ENCODE data around the gene SLC2A11. TPM values are rescaled to one million over a fixed set of nuclear protein-coding genes. Genes with fewer than 3 reads are reported as not detected.
A peak's percentile ranks its signal among the peaks of the same experiment; 100 is the strongest.

Gene SLC2A11, protein sequence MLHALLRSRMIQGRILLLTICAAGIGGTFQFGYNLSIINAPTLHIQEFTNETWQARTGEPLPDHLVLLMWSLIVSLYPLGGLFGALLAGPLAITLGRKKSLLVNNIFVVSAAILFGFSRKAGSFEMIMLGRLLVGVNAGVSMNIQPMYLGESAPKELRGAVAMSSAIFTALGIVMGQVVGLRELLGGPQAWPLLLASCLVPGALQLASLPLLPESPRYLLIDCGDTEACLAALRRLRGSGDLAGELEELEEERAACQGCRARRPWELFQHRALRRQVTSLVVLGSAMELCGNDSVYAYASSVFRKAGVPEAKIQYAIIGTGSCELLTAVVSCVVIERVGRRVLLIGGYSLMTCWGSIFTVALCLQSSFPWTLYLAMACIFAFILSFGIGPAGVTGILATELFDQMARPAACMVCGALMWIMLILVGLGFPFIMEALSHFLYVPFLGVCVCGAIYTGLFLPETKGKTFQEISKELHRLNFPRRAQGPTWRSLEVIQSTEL
- 2.5 TPM for total RNA-seq (2013)
- polyA plus RNA-seq: 1 to 10 TPM; 1.3 to 3.3 (median 2.5) TPM
- polyA minus RNA-seq: 1.7 and 1.9 TPM in 2 replicates
- 0 to 3.9 (median 0.93) reads per million in 11 experiments for total RNA-seq

DNA sequence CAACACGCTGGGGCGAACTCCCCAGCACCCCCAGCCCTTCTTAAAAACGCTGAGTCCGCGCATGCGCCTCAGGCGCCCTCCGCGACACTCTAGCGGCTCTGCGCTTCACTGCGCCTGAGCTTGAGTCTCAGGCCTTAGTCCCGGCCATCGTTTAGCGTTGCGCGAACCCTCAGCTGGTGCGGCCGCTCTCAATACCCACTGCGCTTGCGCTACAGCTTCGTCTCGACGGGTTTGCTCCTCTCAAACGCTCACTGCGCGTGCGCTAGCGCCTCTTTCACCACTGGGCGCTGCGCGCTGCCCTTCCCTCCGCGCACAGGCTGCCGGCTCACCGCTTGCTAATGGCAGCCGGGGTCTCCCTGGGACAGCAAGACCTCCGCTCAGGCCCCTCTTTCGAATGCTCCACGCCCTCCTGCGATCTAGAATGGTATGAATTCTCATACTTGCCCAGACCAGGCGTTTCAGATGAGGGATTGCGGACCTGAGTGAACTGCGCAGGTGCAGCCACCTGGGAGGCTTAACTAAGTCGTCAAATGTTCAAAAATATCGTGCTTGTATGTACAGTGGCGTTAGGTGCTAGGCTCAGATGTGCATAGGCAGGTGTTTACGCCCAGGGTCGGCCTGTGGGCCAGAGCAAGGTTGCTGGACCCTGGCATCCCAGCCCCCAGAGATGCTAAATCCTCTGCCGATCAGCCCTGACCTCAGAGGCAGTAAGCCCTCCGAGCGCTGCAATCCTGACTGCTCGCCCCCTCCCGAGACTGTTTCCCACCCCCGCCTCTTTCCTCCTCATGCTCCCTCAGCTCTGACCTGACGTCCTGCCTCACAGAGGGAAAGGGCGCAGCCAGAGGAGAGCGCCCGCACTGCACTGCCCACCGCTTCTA is at the start of gene SLC2A11:
TSS of gene SLC2A11 (plus strand) at position 270 of the 878 bp plus-strand sequence. CDS start at position 395, 125 bp downstream.
- intact Hi-C loops (cut with micrococcal nuclease): no loop called here
- no peaks in the 10 kb centered on the region for H3K9me3 ChIP-seq (replicated peaks in 1 of 2; ENCODE audit: control insufficient read depth in 1 of 2, insufficient read depth in 1 of 2, low read length in 2 of 2)
- Mint-ChIP-seq H3K4me3 (peak within 1 kb of the TSS; percentile 90 to 97), H3K36me3 (no peaks in the 10 kb centered on the region), H3K4me1 (peaks cover 16% of the 10 kb centered on the region), H3K9me3 (no peaks in the 10 kb centered on the region), H3K27me3 (ENCODE audit: low read depth in 3 of 3) (peaks cover 0 to 5% (median 2%) of the 10 kb centered on the region in 3 donors), H3K27ac (peak within 1 kb of the TSS; percentile 58 to 90 (median 88))
- peak within 1 kb of the TSS; percentile 99 for H2AFZ ChIP-seq (ENCODE audit: insufficient read depth, low read depth, low read length, poor library complexity, severe bottlenecking)
- no peaks in the 10 kb centered on the region for H3K27me3 ChIP-seq (ENCODE audit: control insufficient read depth in 2 of 2, insufficient read depth in 2 of 2, low read length in 2 of 2)
- DNase-seq: peak; percentile 98 to 100 (median 98)
- H3K4me2 ChIP-seq (replicated peaks; ENCODE audit: extremely low read depth, low read length, poor library complexity, severe bottlenecking): peak within 1 kb of the TSS; percentile 100
- peak within 1 kb of the TSS; percentile 50 to 89 (median 60) for H3K4me3 ChIP-seq (replicated peaks in 1 of 3; ENCODE audit: low read depth in 2 of 3, low read length in 3 of 3)
- H4K20me1 ChIP-seq (ENCODE audit: insufficient read depth, low read length): no peaks in the 10 kb centered on the region
- under 1% methylated on average over 50 of the region's 60 CpGs for WGBS (ENCODE audit: insufficient coverage)
- H3K9ac ChIP-seq (ENCODE audit: insufficient read depth, low read length, poor library complexity, severe bottlenecking): peak within 1 kb of the TSS; percentile 77
- peak within 1 kb of the TSS; percentile 66 for H3K27ac ChIP-seq (ENCODE audit: low read depth in 1 of 2, low read length in 2 of 2)
- H3K79me2 ChIP-seq (ENCODE audit: insufficient read depth, low read length): no peaks in the 10 kb centered on the region
- no peaks in the 10 kb centered on the region for H3K36me3 ChIP-seq (replicated peaks in 1 of 2; ENCODE audit: control insufficient read depth in 1 of 2, insufficient read depth in 2 of 2, low read length in 2 of 2)
- peaks cover 16 to 18% of the 10 kb centered on the region in 2 donors for H3K4me1 ChIP-seq (ENCODE audit: control insufficient read depth in 1 of 2, insufficient read depth in 2 of 2, low read length in 2 of 2)
- TF ChIP-seq, protein P1, sequence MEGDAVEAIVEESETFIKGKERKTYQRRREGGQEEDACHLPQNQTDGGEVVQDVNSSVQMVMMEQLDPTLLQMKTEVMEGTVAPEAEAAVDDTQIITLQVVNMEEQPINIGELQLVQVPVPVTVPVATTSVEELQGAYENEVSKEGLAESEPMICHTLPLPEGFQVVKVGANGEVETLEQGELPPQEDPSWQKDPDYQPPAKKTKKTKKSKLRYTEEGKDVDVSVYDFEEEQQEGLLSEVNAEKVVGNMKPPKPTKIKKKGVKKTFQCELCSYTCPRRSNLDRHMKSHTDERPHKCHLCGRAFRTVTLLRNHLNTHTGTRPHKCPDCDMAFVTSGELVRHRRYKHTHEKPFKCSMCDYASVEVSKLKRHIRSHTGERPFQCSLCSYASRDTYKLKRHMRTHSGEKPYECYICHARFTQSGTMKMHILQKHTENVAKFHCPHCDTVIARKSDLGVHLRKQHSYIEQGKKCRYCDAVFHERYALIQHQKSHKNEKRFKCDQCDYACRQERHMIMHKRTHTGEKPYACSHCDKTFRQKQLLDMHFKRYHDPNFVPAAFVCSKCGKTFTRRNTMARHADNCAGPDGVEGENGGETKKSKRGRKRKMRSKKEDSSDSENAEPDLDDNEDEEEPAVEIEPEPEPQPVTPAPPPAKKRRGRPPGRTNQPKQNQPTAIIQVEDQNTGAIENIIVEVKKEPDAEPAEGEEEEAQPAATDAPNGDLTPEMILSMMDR (IDR thresholded peaks at IDR 0.05): no peak

DNA sequence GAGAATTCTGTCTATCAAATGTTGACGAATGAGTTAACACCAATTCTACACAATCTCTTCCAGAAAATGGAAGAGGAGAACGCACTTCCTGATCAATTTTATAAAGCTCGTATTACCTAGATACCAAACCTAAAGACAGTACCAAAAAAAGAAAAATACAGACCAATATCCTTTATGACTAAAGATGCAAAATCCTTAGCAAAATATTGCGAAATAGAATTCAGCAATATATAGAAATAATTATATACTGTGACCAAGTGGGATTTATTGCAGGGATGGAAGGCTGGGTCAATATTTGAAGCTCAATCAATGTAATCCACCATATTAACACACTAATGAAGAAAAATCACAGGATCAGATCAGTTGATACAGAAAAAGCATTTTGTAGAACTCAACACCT is 45.3 kb upstream of the SLC2A11 start:
- H4K20me1 ChIP-seq (ENCODE audit: insufficient read depth, low read length): no peaks in the 10 kb centered on the region
- intact Hi-C loops (cut with micrococcal nuclease): no loop called here
- peaks cover 49 to 76% of the 10 kb centered on the region in 2 donors for H3K36me3 ChIP-seq (replicated peaks in 1 of 2; ENCODE audit: control insufficient read depth in 1 of 2, insufficient read depth in 2 of 2, low read length in 2 of 2)
- H3K36me3 Mint-ChIP-seq: peaks cover 51 to 92% of the 10 kb centered on the region in 2 donors
- H3K4me1 ChIP-seq (ENCODE audit: control insufficient read depth in 1 of 2, insufficient read depth in 2 of 2, low read length in 2 of 2): no peaks in the 10 kb centered on the region
- no peak overlapping the region for H3K27ac Mint-ChIP-seq
- DNase-seq: no peak
- no peak overlapping the region for H3K4me3 Mint-ChIP-seq
- H3K4me3 ChIP-seq (replicated peaks in 1 of 3; ENCODE audit: low read depth in 2 of 3, low read length in 3 of 3): no peak overlapping the region
- no peaks in the 10 kb centered on the region for H3K4me1 Mint-ChIP-seq
- H3K9ac ChIP-seq (ENCODE audit: insufficient read depth, low read length, poor library complexity, severe bottlenecking): no peak overlapping the region
- TF ChIP-seq, protein P1 (IDR thresholded peaks at IDR 0.05): no peak
- WGBS (ENCODE audit: insufficient coverage): 100% methylated on average over 1 of the region's 4 CpGs
- H3K27me3 Mint-ChIP-seq (ENCODE audit: low read depth in 3 of 3): no peaks in the 10 kb centered on the region
- no peak overlapping the region for H3K4me2 ChIP-seq (replicated peaks; ENCODE audit: extremely low read depth, low read length, poor library complexity, severe bottlenecking)
- H3K27ac ChIP-seq (ENCODE audit: low read depth in 1 of 2, low read length in 2 of 2): no peak overlapping the region
- H3K79me2 ChIP-seq (ENCODE audit: insufficient read depth, low read length): no peaks in the 10 kb centered on the region
- no peaks in the 10 kb centered on the region for H3K9me3 ChIP-seq (replicated peaks in 1 of 2; ENCODE audit: control insufficient read depth in 1 of 2, insufficient read depth in 1 of 2, low read length in 2 of 2)
- peaks cover 0 to 2% (median 0%) of the 10 kb centered on the region in 7 donors for H3K9me3 Mint-ChIP-seq
- H3K27me3 ChIP-seq (ENCODE audit: control insufficient read depth in 2 of 2, insufficient read depth in 2 of 2, low read length in 2 of 2): no peaks in the 10 kb centered on the region
- no peak overlapping the region for H2AFZ ChIP-seq (ENCODE audit: insufficient read depth, low read depth, low read length, poor library complexity, severe bottlenecking)

Measured in CD14-positive monocyte (primary cell).